Adrenal gland (tissue), 12 donors: Measurements from ENCODE around the gene TMEM245. TPM values are rescaled to one million over a fixed set of nuclear protein-coding genes. Genes with fewer than 3 reads are reported as not detected.

Source experiments
- DNase-seq, 7 donors: peaks; one replicate each; pipeline ENCODE4 v3.0.0-alpha.2; 2019 to 2020
- H3K27ac ChIP-seq, 5 donors: fragments of 200-600 bp; sonication (generic) in 4 of 5; 1 replicate in 3 of 5; 2 replicates in 2 of 5; pipeline versions ENCODE4 v1.5.1 to v1.8.0; 2016 to 2020; ENCODE audit warnings: mild to moderate bottlenecking in 1 of 5
- H3K27me3 ChIP-seq: fragments of 200-600 bp; 2 replicates; pipeline ENCODE4 v1.8.0; 2021
- H3K36me3 ChIP-seq, 2 donors: fragments of 200-600 bp; replicated peaks in 1 of 2; 1 replicate in 1 of 2; 2 replicates in 1 of 2; pipeline versions ENCODE4 v1.5.1 to v1.8.0; 2018 to 2022
- H3K4me1 ChIP-seq, 2 donors: fragments of 200-600 bp; replicated peaks in 1 of 2; 1 replicate in 1 of 2; 2 replicates in 1 of 2; pipeline versions ENCODE4 v1.5.1 to v1.8.0; 2018 to 2021
- H3K4me3 ChIP-seq, 4 donors: fragments of 200-600 bp; sonication (generic) in 3 of 4; one replicate each; pipeline ENCODE4 v1.5.1; 2016 to 2018
- H3K9me3 ChIP-seq, 3 donors: fragments of 200-600 bp; sonication (generic) in 1 of 3; replicated peaks in 1 of 3; 1 replicate in 2 of 3; 2 replicates in 1 of 3; pipeline versions ENCODE4 v1.5.1 to v1.8.0; 2016 to 2021
- POLR2A ChIP-seq, 2 donors: fragments of 450-650 bp; IDR thresholded peaks; one replicate each; pipeline ENCODE4 v1.6.1; 2017; ENCODE audit warnings: antibody characterized with exemption in 2 of 2, mild to moderate bottlenecking in 2 of 2, moderate library complexity in 1 of 2
- WGBS, 4 donors: extraction: QIAGEN DNeasy Blood & Tissue Kit in 2 of 4; methylation state at CpG; one replicate each; pipeline versions ENCODE4 v1.1.5 to v1.1.7; 2013 to 2017; 5-methylcytosine and 5-hydroxymethylcytosine counted together
- intact Hi-C, 2 donors: fragments of 100-400 bp; cut with DNase I; formaldehyde crosslinking; loops; one replicate each; pipeline versions ENCODE4 v1.14.1 to v1.15.0; 2022 to 2023
- polyA plus RNA-seq, 3 donors: library from polyadenylated mRNA; stranded (reverse); fragments of 200-250 nt in 2 of 3; fragments of 350-450 nt in 1 of 3; fragmentation: Illumina TruSeq in 1 of 3; extraction: RNeasy Lipid Tissue Mini Kit (QIAGEN cat#74804) in 1 of 3; gene quantifications; one replicate each; pipeline ENCODE4 v1.2.3, GENCODE V29; 2013 to 2014
- total RNA-seq, 9 donors: library from RNA; depleted of rRNA in 4 of 9; stranded (reverse); fragments of >200 nt in 4 of 9; fragments of 120-200 nt in 1 of 9; fragmentation: NEBNext Ultra II Directional in 1 of 9; extraction: Animal tissue kit (Norgen Biotek cat#: 25700) in 1 of 9; gene quantifications; one replicate each; pipeline versions ENCODE4 v1.1.0 to v1.2.4, GENCODE V29; 2013 to 2023
- TF ChIP-seq, protein P1 (sequence below), 6 experiments: fragments of 450-650 bp in 4 of 6; fragments of 200-600 bp in 2 of 6; sonication (generic) in 1 of 6; IDR thresholded peaks; 1 replicate in 5 of 6; 2 replicates in 1 of 6; pipeline versions ENCODE4 v1.5.1 to v1.8.0; 2016 to 2021; ENCODE audit warnings: antibody characterized with exemption in 6 of 6, mild to moderate bottlenecking in 2 of 6, moderate library complexity in 1 of 6
- donor health status: healthy with polysubstance abuse.
- donor health status: Bipolar disorder and iron deficiency.
- donor health status: DM: yes; HTN: yes; CAD: no.
- donor health status: DM: no; HTN: no; CAD: no.
- donor health status: DM: no; HTN: no; CAD: no.
- donor health status: DM: yes; HTN: yes; CAD: no.

The TMEM245 gene
- total and polyA plus RNA-seq, 12 donors = 23.6 to 363 (median 143) TPM

DNA sequence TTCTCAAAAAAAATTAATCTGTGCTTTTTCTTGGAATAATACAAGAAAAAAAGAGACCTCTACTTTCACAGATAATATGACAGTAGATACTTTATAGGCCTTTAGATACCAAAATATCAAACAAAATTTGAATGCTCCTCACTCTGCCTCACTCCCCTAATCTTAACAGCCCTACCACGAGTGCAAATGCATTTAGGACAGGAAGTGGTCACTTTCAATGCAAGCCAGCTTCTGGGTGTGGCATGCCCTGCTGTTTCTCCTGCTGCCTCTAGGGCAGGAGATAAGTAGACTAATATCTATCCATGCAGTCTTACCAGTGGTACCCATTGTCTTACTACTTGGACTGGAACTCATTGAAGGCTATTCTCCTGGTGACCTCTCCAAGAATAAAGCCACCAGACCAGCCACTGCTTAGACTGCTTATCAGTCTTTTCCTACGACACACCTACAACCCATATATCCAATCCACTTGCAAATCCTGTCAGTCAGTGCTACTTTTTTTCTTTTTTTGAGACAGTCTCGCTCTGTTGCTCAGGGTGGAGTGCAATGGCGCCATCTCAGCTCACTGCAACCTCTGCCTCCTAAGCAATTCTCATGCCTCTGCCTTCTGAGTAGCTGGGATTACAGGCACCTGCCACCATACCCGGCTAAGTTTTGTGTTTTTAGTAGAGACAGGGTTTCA is 24.3 kb upstream of the TMEM245 start:
- intact Hi-C loops = no loop called here
- Histone ChIP-seq H3K4me1 (no peaks in the 10 kb centered on the region), H3K9me3 (no peaks in the 10 kb centered on the region), H3K4me3 (no peak overlapping the region), H3K27ac (no peak overlapping the region), H3K36me3 (no peaks in the 10 kb centered on the region), H3K27me3 (no peaks in the 10 kb centered on the region)
- WGBS, 4 donors = 77 to 87% (median 79%) methylated on average over 5 of the region's 5 CpGs
- no peak for DNase-seq
- TF ChIP-seq, protein P1, sequence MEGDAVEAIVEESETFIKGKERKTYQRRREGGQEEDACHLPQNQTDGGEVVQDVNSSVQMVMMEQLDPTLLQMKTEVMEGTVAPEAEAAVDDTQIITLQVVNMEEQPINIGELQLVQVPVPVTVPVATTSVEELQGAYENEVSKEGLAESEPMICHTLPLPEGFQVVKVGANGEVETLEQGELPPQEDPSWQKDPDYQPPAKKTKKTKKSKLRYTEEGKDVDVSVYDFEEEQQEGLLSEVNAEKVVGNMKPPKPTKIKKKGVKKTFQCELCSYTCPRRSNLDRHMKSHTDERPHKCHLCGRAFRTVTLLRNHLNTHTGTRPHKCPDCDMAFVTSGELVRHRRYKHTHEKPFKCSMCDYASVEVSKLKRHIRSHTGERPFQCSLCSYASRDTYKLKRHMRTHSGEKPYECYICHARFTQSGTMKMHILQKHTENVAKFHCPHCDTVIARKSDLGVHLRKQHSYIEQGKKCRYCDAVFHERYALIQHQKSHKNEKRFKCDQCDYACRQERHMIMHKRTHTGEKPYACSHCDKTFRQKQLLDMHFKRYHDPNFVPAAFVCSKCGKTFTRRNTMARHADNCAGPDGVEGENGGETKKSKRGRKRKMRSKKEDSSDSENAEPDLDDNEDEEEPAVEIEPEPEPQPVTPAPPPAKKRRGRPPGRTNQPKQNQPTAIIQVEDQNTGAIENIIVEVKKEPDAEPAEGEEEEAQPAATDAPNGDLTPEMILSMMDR (IDR thresholded peaks at IDR 0.05) = peak in 2 of 6 experiments; percentile 12 to 14
- TF ChIP-seq POLR2A (IDR thresholded peaks at IDR 0.05) = no peak

- intact Hi-C loops = no loop called here
- Histone ChIP-seq H3K36me3 (no peaks in the 10 kb centered on the region), H3K27ac (no peak overlapping the region), H3K4me1 (no peaks in the 10 kb centered on the region), H3K4me3 (no peak overlapping the region), H3K9me3 (no peaks in the 10 kb centered on the region), H3K27me3 (no peaks in the 10 kb centered on the region)
- 94 to 99% (median 96%) methylated on average over 5 of the region's 5 CpGs for WGBS, 4 donors
- DNase-seq = no peak
- TF ChIP-seq, protein P1 (IDR thresholded peaks at IDR 0.05) = no peak
- no peak for TF ChIP-seq POLR2A (IDR thresholded peaks at IDR 0.05)
Measured at GRCh38 chr9:109141375-109141774, 21.6 kb upstream of the TMEM245 start.

- no peaks in the 10 kb centered on the region for H3K4me1 ChIP-seq
- 57 to 100% (median 94%) methylated on average over 1 of the region's 1 CpG for WGBS, 4 donors
- TF ChIP-seq, protein P1 (IDR thresholded peaks at IDR 0.05) = no peak
- no peak for TF ChIP-seq POLR2A (IDR thresholded peaks at IDR 0.05)
- no peaks in the 10 kb centered on the region for H3K9me3 ChIP-seq
- H3K4me3 ChIP-seq = no peak overlapping the region
- H3K27me3 ChIP-seq = no peaks in the 10 kb centered on the region
- no peak overlapping the region for H3K27ac ChIP-seq
- H3K36me3 ChIP-seq = no peaks in the 10 kb centered on the region
- DNase-seq = no peak
- intact Hi-C loops = no loop called here
Measured at GRCh38 chr9:109139851-109140250, 20.1 kb upstream of the TMEM245 start.

DNA sequence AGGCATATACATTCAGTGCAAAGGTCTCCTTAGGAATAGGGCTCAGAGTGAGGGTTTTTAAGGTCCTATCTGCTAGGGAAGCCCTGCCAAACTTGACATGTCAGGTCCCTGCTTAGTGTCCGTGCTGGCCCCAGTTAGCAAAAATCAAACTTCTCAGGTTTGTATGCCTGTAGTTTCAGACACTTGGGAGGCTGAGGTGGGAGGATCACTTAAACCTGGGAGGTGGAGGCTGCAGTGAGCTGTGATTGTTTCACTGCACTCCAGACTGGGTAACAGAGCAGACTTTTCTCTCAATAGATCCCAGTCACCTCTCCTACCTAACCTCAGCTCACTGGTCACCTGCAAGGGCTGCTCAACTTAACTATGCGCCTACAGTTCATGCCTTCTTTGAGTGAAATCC is 18.7 kb upstream of the TMEM245 start:
- TF ChIP-seq POLR2A (IDR thresholded peaks at IDR 0.05) = no peak
- TF ChIP-seq, protein P1 (IDR thresholded peaks at IDR 0.05) = no peak
- no peaks in the 10 kb centered on the region for H3K4me1 ChIP-seq
- no peak overlapping the region for H3K4me3 ChIP-seq
- H3K9me3 ChIP-seq = no peaks in the 10 kb centered on the region
- no peak overlapping the region for H3K27ac ChIP-seq
- DNase-seq = no peak
- H3K36me3 ChIP-seq = no peaks in the 10 kb centered on the region
- 89 to 98% (median 96%) methylated on average over 2 of the region's 2 CpGs for WGBS, 4 donors
- intact Hi-C loops = no loop called here
- no peaks in the 10 kb centered on the region for H3K27me3 ChIP-seq
